Activated CD4-positive, alpha-beta memory T cell treated with anti-CD3 and anti-CD28 coated beads for 36 hours (primary cell): ENCODE data around the gene ADA. TPM values are rescaled to one million over a fixed set of nuclear protein-coding genes. Genes with fewer than 3 reads are reported as not detected.

Experiments
- CTCF ChIA-PET: fragments of 350-600 bp; sonication (Branson Sonifier 250); formaldehyde crosslinking; loops from one replicate; lab custom pipeline; 2021; ENCODE audit warnings: antibody characterized with exemption, inconsistent platforms; lab: Charles Lee
- POLR2A ChIA-PET: fragments of 350-600 bp; sonication (Branson Sonifier 250); formaldehyde crosslinking; loops from one replicate; lab custom pipeline; 2021; ENCODE audit warnings: antibody characterized with exemption; lab: Charles Lee
- DNase-seq: peaks from one replicate; pipeline ENCODE4 v3.0.0-alpha.2; 2020
- H3K27ac Mint-ChIP-seq: one replicate; pipeline ENCODE4 v1.8.0; 2021; ENCODE audit warnings: mixed read lengths
- H3K27me3 Mint-ChIP-seq: one replicate; pipeline ENCODE4 v1.8.0; 2021; ENCODE audit warnings: mixed read lengths
- H3K36me3 Mint-ChIP-seq: one replicate; pipeline ENCODE4 v1.8.0; 2021; ENCODE audit warnings: mixed read lengths
- H3K4me1 Mint-ChIP-seq: one replicate; pipeline ENCODE4 v1.8.0; 2021; ENCODE audit warnings: low read depth, mixed read lengths
- H3K4me3 Mint-ChIP-seq: one replicate; pipeline ENCODE4 v1.8.0; 2021; ENCODE audit warnings: mild to moderate bottlenecking, mixed read lengths
- H3K9me3 Mint-ChIP-seq: one replicate; pipeline ENCODE4 v1.8.0; 2021; ENCODE audit warnings: mixed read lengths
- intact Hi-C: fragments of 100-400 bp; cut with micrococcal nuclease; formaldehyde crosslinking; loops from one replicate; pipeline ENCODE4 v1.15.1; 2023
- total RNA-seq, 2 experiments: library from RNA; stranded (reverse); gene quantifications; one replicate each; pipeline ENCODE4 v1.2.3, GENCODE V29; 2021

Gene ADA
- total RNA-seq, 2 experiments from 2014 or later = 35.7 to 38.0 TPM

DNA sequence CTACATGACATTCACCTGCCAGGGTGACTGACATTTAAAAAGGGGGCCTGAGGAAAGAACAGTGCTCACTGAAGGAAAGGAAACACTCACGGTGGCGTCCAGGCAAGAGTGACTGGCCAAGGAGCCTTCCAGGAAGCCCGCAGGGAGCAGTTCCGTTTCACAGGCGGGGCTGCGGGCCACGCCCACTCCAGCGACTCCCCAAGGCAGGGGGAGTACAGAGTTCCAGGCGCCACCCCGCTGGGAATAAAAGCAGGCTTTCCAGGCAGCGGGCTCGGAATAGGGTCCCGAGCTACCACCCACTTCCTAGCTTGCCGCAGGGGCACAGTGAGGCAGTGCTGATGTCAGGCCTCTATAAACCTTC lies 34.9 kb downstream of the ADA start:
- H3K4me3 Mint-ChIP-seq = no peak overlapping the region
- POLR2A ChIA-PET = no interaction called here
- H3K9me3 Mint-ChIP-seq = no peaks in the 10 kb centered on the region
- peaks cover 26% of the 10 kb centered on the region for H3K36me3 Mint-ChIP-seq
- CTCF ChIA-PET = interaction anchor here (0.8 to 1.2 kb wide), 2 partner anchors 228 to 234 kb away, joined by 3 read pairs; no protein-coding TSS in a partner anchor
- intact Hi-C loops = no loop called here
- peaks cover 35% of the 10 kb centered on the region for H3K4me1 Mint-ChIP-seq
- H3K27ac Mint-ChIP-seq = no peak overlapping the region
- no peaks in the 10 kb centered on the region for H3K27me3 Mint-ChIP-seq
- DNase-seq = no peak

DNA sequence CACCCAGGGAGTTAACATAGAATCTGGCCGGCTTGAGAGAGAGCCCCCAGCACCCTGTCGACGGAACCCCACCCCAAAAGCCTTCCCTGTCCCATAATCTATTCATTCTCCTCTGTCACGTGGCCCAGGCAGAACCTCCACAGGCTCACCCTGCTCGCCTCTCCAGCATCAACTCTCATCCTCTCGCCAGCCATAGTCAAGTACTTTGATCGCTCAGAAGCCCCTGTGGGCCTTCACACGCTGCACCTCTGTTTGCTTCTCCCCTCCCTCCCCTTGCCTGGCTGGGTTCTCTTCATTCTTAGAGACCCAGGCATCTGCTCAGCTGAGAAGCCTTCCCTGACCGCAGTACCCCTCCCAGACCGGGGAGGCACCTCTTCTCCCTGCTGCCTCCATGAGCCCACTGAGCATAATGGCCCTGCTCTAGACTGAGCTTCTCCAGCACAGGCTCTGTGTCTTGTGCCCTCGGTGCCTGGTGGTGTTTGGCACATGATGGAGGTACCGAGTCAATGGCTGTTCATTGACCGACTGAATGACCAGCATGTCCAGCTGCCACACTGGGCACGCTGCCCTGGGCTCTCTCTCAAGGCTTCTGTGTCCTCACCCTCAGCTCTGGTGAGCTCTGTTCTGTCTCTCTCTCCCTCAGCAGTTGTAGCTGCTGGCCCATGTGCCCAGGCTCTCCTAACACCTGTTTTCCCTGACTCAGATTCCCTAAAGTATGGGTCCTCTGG lies 35.5 kb downstream of the ADA start:
- Mint-ChIP-seq H3K4me3 (no peak overlapping the region), H3K36me3 (peaks cover 22% of the 10 kb centered on the region), H3K27ac (no peak overlapping the region), H3K27me3 (no peaks in the 10 kb centered on the region), H3K4me1 (peaks cover 35% of the 10 kb centered on the region), H3K9me3 (no peaks in the 10 kb centered on the region)
- POLR2A ChIA-PET = no interaction called here
- no peak for DNase-seq
- intact Hi-C loops = no loop called here
- CTCF ChIA-PET = interaction anchor here (0.8 kb wide), 1 partner anchor 228 kb away, joined by 3 read pairs; no protein-coding TSS in a partner anchor

DNA sequence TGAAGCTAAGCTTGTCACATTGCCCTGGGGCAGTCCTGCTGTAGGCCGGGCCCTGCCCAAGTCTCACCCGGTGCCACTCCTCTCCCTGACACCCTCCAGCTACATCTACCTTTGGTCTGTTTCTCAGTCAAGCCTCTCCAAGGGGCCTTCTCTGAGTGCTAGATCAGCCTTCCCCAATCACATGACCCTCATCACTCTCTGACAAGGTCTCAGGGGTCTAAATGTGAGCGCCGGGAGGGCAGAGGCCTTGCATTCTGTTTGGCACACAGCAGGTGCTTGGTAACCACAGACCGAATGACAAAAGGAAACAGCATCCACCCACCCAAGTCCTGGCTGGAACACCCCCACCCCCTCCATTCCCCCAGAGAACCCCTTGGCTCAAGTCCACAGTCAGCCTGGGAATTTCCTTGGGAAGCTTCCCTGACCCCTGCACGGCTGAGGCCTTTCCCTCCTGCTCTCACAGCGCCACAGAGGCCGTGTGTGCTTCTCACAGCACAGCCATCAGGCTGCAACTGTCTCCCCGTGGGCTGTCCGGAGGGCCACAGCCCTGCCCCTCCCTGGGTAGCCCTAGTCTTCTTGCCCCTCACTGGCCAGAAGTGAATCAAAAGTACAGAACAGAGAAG lies 36.2 kb downstream of the ADA start:
- H3K9me3 Mint-ChIP-seq = no peaks in the 10 kb centered on the region
- H3K27me3 Mint-ChIP-seq = no peaks in the 10 kb centered on the region
- ChIA-PET CTCF (interaction anchor here (1.0 to 1.6 kb wide), 2 partner anchors 118 to 231 kb away, joined by 3 to 4 read pairs; no protein-coding TSS in a partner anchor), POLR2A (no interaction called here)
- H3K36me3 Mint-ChIP-seq = peaks cover 14% of the 10 kb centered on the region
- intact Hi-C loops = no loop called here
- no peak overlapping the region for H3K4me3 Mint-ChIP-seq
- peaks cover 37% of the 10 kb centered on the region for H3K4me1 Mint-ChIP-seq
- H3K27ac Mint-ChIP-seq = peak overlapping the region; percentile 54
- peak; percentile 15 for DNase-seq

DNA sequence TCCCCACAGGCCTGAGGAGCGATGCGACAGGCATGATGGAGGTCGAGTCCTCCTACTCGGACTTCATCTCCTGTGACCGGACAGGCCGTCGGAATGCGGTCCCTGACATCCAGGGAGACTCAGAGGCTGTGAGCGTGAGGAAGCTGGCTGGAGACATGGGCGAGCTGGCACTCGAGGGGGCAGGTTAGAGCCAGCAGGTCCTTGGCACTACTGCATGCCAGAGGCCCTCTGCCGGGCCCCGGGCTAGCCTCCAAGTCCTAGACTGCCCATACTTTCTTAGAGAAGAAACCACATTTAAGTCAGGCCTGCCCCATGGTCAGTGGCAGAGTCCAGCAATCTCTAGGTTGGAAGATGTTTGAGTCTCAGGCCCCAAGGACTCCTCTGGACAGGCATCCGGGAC lies 37.0 kb downstream of the ADA start:
- Mint-ChIP-seq H3K9me3 (no peaks in the 10 kb centered on the region), H3K4me3 (no peak overlapping the region), H3K36me3 (peaks cover 7% of the 10 kb centered on the region), H3K27ac (no peak overlapping the region), H3K4me1 (peaks cover 42% of the 10 kb centered on the region), H3K27me3 (no peaks in the 10 kb centered on the region)
- ChIA-PET POLR2A (no interaction called here), CTCF (interaction anchor here (1.0 to 1.6 kb wide), 2 partner anchors 118 to 230 kb away, joined by 3 to 4 read pairs; no protein-coding TSS in a partner anchor)
- intact Hi-C loops = no loop called here
- no peak for DNase-seq

DNA sequence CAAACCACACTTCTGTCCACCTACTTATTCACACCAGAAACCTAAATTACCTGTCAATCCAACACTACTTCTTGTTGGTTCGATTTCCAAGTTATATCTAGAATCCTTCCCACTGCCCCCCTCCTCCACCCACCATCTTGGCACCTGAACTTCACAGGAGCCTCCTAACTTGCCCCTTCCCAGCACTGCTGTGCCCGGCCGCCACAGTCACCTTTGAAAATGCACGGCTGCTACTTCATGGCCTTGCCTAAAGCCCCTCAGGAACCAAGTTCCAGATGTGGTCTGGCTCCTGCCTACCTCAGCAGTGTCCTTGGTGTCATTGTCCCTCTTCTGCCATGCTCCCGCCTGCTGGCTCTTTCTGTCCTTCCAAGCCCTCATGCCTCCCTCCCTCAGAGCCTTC lies 37.9 kb downstream of the ADA start:
- ChIA-PET CTCF (interaction anchor here (1.6 kb wide), 1 partner anchor 229 kb away, joined by 4 read pairs; no protein-coding TSS in a partner anchor), POLR2A (no interaction called here)
- Mint-ChIP-seq H3K27ac (no peak overlapping the region), H3K27me3 (no peaks in the 10 kb centered on the region), H3K4me1 (peaks cover 33% of the 10 kb centered on the region), H3K36me3 (peaks cover 4% of the 10 kb centered on the region), H3K4me3 (no peak overlapping the region), H3K9me3 (no peaks in the 10 kb centered on the region)
- intact Hi-C loops = no loop called here
- DNase-seq = no peak

DNA sequence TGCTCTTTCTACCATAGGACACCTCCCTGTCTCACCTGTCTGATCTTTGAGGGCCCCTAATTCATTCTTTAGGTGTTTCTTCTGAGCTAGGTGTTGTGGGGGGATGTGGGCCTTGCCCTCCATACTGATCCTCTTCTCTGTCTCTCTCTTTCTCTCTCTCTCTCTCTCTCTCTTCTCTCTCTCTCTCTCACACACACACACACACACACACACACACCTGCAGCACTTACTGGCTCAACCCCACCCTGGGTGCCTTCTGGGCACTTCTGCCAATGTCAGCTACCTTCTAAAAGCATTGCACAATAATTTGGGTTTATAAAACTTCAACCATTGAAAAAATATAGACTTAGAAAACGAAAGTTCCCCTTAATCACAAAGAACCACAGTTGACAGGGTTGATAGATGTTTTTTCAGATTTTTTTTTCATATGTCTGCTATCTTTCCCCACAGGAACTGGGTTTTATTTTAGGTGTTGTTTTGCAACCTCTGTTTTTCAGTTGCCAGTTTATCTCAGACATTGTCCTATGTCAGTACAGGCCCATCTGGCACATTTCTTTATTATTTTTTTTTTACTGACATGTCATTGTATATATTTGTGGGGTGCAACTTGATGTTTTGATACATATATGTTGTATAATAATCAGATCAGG lies 41.1 kb downstream of the ADA start:
- no peak overlapping the region for H3K4me3 Mint-ChIP-seq
- DNase-seq = no peak
- H3K27me3 Mint-ChIP-seq = no peaks in the 10 kb centered on the region
- CTCF ChIA-PET = interaction anchor here (0.6 to 3.9 kb wide), 34 partner anchors 9 to 544 kb away, joined by 3 to 80 read pairs (median 4); partner anchors contain the start of genes SERINC3 and TTPAL
- no peak overlapping the region for H3K27ac Mint-ChIP-seq
- H3K9me3 Mint-ChIP-seq = no peaks in the 10 kb centered on the region
- H3K4me1 Mint-ChIP-seq = peaks cover 15% of the 10 kb centered on the region
- peaks cover 4% of the 10 kb centered on the region for H3K36me3 Mint-ChIP-seq
- intact Hi-C loops = loop anchor here (1.0 to 2.0 kb wide), 5 partner anchors 89 to 400 kb away; partner anchors contain the start of genes OSER1 and TTPAL
- POLR2A ChIA-PET = interaction anchor here (0.9 kb wide), 1 partner anchor 11 kb away, joined by 3 read pairs; no protein-coding TSS in a partner anchor

DNA sequence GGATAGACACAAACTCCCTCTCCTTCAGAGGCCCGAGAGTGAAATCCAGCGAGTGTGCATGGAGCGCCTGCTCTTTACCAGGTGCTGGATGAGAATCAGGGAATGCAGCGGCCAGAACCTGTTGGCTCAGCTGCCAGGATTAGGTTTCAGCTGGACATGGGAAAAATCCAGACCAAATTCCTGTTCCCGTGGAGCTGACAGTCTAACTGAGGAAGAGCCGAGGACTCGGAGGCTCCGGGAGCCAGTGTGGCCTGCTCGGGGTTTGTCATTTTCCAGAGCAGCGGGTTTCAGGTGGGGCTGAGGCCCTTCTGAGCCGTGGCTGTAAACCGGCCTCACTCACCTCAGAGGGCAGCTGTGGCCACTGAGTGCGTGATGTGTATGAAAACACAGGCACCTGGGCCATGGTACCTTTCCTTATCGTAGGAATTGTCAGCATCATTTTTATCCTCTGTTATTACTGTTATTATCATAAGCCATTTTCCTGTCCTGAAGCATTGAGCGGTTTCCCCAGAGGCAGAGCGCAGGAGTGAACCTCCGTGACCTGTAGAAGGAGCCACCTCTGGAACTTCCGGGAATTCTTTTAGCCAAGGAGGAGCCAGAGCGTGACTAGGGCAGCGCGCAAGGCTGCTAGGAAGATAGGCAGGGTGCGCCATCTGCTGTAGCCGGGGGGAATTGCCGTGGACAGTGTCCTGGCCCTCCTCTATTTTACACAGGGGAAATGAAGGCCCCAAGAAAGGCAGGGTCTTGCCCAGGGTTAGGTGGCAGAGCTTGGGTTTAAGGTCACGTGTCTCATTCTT lies 41.8 kb downstream of the ADA start:
- CTCF ChIA-PET = interaction anchor here (0.6 to 3.9 kb wide), 39 partner anchors 8 to 545 kb away, joined by 3 to 80 read pairs (median 4); partner anchors contain the start of genes FITM2, SERINC3 and TTPAL
- Mint-ChIP-seq H3K27ac (peak overlapping the region; percentile 52), H3K4me1 (peaks cover 8% of the 10 kb centered on the region), H3K27me3 (no peaks in the 10 kb centered on the region), H3K9me3 (no peaks in the 10 kb centered on the region), H3K36me3 (no peaks in the 10 kb centered on the region), H3K4me3 (no peak overlapping the region)
- intact Hi-C loops = loop anchor here (1.0 to 2.0 kb wide), 5 partner anchors 88 to 399 kb away; partner anchors contain the start of genes OSER1 and TTPAL
- DNase-seq = peak; percentile 87
- POLR2A ChIA-PET = no interaction called here

DNA sequence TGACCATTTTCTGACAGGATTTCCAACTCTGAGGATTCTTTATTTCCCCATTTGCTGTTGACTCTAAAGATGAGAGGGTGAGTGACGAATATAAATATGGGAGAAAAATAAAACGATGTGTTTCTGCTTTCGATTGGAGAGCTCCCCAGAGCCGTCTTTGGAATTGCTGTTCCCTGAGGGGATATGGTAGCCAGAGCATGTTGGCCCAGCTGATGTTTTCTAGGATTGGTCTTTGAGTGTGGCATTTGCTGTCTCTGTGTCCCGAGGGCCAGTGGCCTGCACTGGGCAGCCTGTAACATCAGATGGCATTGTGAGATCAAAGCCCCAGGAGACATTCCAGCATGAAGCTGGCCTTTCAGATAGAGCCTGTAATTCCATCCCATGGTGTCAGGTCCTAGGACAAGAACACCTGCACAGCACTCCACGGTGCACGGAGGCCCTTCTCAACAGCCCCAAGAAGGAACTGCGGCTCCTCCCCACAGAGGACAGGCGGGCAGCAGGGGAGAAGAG lies 42.4 kb downstream of the ADA start:
- no peak overlapping the region for H3K4me3 Mint-ChIP-seq
- ChIA-PET CTCF (interaction anchor here (0.7 to 3.9 kb wide), 16 partner anchors 10 to 419 kb away, joined by 3 to 80 read pairs (median 5); partner anchors contain the start of genes FITM2 and TTPAL), POLR2A (interaction anchor here (0.6 to 0.9 kb wide), 2 partner anchors 203 to 392 kb away, joined by 3 to 4 read pairs; no protein-coding TSS in a partner anchor)
- no peak for DNase-seq
- H3K27ac Mint-ChIP-seq = no peak overlapping the region
- no peaks in the 10 kb centered on the region for H3K9me3 Mint-ChIP-seq
- intact Hi-C loops = no loop called here
- no peaks in the 10 kb centered on the region for H3K36me3 Mint-ChIP-seq
- H3K27me3 Mint-ChIP-seq = no peaks in the 10 kb centered on the region
- H3K4me1 Mint-ChIP-seq = peaks cover 7% of the 10 kb centered on the region

DNA sequence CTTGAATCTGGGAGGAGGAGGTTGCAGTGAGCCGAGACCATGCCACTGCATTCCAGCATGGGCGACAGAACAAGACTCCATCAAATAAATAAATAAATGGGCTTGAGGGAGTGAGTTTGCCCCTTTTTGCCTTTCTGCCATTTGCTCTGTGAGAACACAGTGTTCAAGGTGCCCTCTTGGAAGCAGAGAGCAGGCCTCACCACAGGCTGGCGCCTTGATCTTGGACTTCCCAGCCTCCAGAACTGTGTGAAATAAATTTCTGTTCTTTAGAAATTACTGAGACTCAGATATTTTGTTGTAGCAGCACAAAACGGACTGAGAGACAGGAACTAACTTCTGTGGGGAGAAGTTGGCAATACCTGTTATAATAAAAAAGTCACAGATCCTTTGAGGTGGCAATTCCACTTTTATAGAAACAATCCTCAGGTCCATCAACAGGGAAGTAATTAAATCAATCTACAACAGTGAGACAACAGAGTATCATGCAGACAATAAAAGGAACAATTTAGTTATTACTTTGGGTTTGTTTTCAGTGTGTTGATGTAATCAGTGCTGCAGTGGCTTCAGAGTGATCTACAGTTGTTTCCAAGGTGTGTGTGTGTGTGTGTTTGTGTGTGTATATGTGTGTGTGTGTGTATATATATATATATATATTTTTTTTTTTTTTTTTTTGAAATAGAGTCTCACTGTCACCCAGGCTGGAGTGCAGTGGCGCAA lies 44.6 kb downstream of the ADA start:
- Mint-ChIP-seq H3K4me1 (peaks cover 7% of the 10 kb centered on the region), H3K9me3 (no peaks in the 10 kb centered on the region), H3K27ac (no peak overlapping the region), H3K4me3 (no peak overlapping the region), H3K27me3 (no peaks in the 10 kb centered on the region), H3K36me3 (no peaks in the 10 kb centered on the region)
- DNase-seq = no peak
- intact Hi-C loops = no loop called here
- CTCF ChIA-PET = no interaction called here
- POLR2A ChIA-PET = no interaction called here

DNA sequence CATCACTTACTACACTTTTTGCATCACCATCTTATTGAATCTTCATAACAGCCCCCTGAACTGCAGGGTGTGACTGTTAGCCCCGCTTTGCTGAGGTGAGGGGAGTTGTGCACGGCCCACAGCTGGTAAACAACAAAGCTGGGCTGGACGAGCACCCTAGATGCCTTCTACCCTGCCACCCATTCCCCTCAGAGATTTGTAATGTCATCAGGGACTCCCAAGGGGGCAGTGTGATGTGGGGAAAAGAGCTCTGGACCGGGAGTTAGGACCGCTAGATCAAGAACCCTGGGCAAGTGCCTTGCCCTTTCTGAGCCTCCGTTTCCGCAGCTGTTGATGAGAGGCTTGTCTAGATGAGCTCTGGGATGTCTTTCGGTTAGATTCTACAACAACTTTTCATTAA lies 48.2 kb downstream of the ADA start:
- ChIA-PET CTCF (interaction anchor here (0.5 to 1.7 kb wide), 8 partner anchors 10 to 219 kb away, joined by 3 to 8 read pairs (median 3); no protein-coding TSS in a partner anchor), POLR2A (no interaction called here)
- H3K27me3 Mint-ChIP-seq = no peaks in the 10 kb centered on the region
- intact Hi-C loops = no loop called here
- H3K4me1 Mint-ChIP-seq = peaks cover 4% of the 10 kb centered on the region
- H3K36me3 Mint-ChIP-seq = no peaks in the 10 kb centered on the region
- no peak overlapping the region for H3K27ac Mint-ChIP-seq
- H3K4me3 Mint-ChIP-seq = no peak overlapping the region
- no peaks in the 10 kb centered on the region for H3K9me3 Mint-ChIP-seq
- no peak for DNase-seq
